Stimulated activated CD8-positive, alpha-beta memory T cell treated with anti-CD3 and anti-CD28 coated beads, Interleukin-15, amount 100 ng/mL, for 48 hours (primary cell): ENCODE data around the gene JAKMIP1.

ENCODE experiments used
- DNase-seq, 2 donors: peaks; one replicate each; pipeline ENCODE4 v3.0.0-alpha.2; 2020; ENCODE audit warnings: low read depth in 2 of 2

The JAKMIP1 gene

DNA sequence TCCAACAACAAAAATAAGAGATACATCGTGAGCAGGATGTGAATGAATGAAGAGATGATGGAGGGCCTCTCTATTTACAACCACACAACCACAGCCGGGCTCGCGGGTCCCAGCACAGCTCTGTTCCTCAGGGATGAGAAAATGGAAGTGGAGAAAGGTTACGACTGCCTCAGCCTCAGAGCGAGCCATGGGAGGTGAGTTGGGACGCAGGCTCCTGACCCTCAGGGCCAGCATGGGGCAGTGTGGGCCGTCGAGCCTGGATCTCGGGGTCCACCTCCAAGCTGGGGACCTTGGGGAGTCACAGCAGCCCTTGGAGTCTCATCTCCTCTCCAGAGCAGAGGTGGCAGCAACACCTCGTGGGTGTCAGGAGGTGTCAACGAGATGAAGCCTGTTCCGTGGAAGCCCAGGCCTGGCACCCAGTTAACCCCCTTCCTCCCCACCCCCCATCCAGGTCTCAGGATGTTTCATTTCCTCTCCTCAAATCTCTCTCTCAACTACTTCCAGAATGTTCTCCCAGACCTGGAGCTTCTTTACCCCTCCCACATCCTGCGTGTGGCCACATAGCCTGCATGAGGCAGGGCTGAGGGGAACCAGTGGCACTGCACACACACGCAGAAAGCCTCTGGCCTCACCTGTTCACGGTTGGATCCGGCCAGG lies 208.1 kb downstream of the JAKMIP1 start:
- no peak for DNase-seq

DNA sequence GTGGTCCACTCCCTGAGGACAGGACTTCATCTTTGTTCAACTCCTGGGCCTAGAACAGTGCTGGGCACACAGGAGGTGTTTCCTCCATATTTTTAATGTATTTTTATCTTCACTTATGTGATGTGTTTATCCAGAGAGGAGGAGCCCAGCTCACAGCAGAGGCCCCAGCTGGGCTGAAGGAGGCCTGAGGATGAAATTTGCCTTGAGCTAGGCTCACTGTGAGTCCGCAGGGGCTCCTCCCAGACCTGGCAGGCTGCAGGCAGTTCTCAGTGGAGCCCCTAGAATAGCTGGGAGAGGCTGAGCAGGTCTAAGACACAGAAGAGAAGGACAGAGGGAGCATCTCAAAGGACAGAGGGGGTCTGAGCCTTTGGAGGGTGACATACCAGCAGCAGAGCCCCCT lies 208.9 kb downstream of the JAKMIP1 start:
- no peak for DNase-seq

DNA sequence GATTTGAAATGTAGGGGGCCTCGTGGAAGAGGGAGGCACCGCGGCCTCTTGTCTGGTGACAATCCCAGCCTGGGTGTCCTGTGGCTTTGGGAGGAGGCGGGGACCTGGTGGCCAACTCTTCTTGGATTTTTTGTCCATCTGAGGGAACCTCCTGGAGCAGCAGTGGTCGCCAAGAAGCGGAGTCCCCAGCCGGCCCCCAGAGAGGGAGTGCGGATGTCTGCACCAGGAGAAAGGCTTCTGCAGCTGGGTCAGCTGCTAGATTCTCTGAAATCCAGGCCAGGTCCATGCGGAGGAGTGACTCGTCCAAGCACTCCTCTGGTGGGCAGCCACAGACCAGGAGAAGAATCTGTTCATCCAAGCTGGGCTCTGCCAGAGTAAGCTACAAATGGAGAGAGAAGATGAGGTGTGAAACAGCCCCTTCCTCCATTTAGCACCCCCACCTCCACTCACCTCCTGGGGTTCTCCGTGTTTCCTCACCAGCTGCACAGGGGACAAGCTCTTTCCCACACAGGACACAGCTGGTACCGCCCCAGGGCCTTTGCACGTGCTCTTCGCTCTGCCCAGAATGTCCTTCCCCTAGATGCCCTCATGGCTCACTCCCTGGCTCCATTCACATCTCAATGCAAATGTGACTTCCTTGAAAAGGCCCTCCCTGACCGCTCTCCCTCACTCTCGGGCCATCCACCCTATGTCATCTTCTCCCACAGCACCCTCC lies 209.7 kb downstream of the JAKMIP1 start:
- DNase-seq: no peak

DNA sequence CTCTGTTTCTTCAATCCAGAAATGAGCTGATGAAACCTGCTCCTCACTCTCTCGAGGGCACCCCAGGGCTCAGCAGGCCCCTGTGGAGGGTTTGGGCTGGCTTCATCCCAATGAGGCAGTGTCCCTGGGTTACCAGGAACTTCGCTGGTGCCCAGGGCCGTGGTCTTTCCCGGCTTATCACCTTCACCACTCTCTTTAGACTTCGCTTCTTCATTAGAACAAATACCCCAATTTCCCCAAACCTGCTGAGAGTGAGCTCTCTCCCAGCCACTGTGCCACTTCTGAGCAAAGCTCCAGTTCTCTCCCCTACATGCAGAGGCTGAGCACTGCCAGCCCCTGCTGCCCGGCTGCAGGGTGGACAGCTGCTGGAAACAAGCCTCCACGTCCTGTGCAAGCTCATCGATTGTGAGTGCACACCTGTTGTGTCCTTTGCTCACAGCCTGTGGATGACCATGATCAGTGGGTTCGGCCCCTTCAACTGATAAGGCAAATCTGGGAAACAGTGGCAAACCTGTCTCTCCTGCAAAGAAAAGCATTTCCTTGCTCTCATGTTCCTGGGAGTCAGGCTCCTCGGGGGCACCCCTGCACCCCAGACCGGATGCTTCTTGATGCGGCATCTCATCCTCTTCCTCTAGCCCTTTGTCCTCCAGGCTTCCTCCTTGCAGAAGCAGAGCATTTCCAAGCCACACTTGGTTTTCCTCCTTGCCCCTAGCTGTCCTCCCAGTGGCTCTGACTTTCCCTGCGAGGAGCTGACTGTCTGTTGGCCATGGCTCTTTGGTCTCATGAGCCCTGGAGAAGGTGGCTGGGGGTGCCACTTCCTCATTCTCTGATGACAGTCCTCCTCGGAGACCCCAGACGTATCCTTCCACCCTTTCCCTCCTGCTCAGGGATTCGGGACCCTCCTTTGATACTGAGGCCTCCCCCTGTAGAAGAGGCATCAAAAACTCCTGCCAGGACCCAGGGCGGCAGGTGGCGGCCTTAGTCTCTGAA lies 210.8 kb downstream of the JAKMIP1 start:
- no peak for DNase-seq

DNA sequence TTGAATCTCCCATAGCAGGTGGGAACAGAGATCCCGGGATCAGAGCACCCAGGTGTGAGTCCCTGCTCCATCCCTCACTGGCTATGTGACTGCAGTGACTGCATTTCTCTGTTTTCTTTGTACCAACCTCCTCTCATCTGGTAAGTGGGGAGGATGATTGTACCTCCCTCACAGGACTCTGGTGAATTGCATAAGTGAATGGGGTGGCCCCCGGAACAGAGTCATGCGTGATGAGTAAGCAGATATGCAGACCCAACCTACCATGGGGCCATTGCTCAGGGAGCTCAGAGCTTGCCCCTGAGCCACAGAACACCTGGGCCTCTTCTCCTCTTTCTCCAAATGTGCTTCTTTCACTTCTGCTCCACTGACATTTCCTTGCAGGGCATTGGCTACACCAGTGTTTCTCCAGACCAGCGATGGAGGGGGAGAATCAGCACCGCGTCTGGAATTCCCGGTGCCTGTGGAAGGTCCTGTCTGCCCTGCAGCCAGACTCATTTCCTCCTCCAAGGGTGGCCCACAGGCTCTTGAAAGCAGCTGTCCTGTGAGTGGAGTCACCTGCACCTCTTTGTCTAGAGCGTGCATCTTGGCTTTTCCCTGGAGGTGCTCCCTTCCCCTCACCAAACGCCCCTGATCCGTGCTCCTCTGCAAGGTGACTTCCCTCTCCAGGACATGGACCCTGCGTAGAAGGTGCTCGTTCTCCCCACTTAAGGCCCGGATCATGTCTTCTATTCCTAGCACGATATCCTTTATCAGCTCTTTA lies 212.1 kb downstream of the JAKMIP1 start:
- DNase-seq: no peak

DNA sequence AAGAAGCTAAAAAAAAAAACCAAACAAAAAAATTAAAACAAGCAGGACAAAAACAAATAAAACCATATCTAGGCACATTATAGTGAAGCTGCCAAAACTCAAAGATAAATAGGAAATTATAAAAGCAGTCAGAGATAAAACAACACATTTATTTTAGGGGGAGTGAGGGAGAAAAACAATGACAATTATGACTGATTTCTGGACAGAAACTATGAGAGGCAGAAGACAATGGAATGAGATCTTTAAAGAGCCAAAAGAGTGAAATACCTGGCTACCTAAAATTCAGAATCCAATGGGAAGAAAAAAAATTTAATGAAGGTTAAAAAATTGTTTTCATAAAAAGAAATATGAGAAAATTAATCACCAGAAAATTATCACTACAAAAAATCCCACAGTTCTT lies 215.5 kb downstream of the JAKMIP1 start:
- no peak for DNase-seq

- DNase-seq: no peak
Measured at GRCh38 chr4:5982156-5982973, 218.0 kb downstream of the JAKMIP1 start.

DNA sequence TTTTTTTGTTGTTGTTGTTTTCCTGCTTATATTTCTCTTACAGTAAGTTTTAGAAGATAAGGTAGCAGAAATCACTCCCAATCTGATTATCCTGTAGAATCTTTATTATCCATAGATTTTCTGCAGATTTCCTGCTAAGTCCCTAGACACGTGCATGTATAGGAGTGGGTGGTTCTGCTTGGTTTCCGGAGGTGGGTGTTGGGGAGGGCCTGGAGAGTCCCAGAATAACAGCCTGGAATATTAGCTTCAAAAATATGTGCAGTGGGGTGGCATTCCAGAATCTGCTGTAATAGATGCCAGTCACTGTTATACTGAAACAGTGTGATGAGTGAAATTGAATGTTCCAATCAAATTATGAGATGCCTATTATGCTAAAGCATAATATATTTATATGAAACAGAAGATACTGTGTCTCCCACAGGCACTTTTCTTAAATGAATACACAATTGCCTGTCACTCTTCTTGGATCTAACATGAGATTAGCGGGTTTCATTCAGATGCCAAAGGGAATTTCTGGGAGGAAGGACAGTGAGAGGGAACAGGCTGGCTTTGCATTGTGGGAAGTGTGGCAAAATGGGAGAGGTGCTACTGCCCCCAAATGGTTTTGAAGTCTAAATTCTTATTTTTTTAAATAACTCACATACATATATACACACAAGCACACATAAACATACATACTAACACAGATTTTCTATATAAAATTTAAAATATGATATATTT lies 219.8 kb downstream of the JAKMIP1 start:
- no peak for DNase-seq

DNA sequence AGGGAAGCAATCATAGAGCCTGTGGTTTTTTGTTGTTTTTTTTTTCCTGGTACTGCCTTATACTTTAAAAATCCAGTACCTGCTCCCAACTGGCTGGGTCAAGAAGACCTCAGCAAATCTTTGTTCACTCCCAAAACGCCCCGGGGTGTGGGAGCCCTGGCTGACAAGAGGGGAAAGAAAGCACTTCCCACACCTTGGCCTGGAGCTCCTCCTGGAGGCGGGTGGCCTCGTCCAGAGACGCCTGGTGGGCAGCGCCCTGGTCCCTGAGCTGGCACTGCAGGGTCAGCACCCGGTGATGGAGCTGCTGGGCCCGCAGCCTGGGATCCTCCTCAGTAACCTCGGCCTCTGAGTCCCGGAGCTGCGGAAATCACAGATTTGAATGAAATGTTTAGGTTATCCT lies 220.4 kb downstream of the JAKMIP1 start:
- no peak for DNase-seq

GRCh38 chr4:5976921-5977320 lies 223.4 kb downstream of the JAKMIP1 start:
- no peak for DNase-seq

- DNase-seq: no peak
Measured at GRCh38 chr4:5976431-5976830, 223.9 kb downstream of the JAKMIP1 start.
